ENCODE measurements around the gene UCKL1.
A peak's percentile ranks its signal among the peaks of the same experiment; 100 is the strongest.

The UCKL1 gene

GRCh38 chr20:63969838-63970713 is 13.9 kb upstream of the UCKL1 start, which contains the start of gene ZNF512B:
Gene ZNF512B (minus strand): TSS chr20:63969930. CDS start chr20:63967950, 1,980 bp downstream.
- Histone ChIP-seq H4K20me1 (ENCODE audit: insufficient read depth) (no peaks in the 10 kb centered on the region), H3K79me2 (ENCODE audit: insufficient read depth, low read depth) (peaks cover 15% of the 10 kb centered on the region), H2AFZ (ENCODE audit: low read depth) (peak within 1 kb of the TSS; percentile 50; the same call in 1 of the 2 replicates), H3K9ac (peak within 1 kb of the TSS; percentile 87), H3K27ac (peak within 1 kb of the TSS; percentile 32; the same call in 1 of the 2 replicates), H3K36me3 (ENCODE audit: insufficient read depth) (no peaks in the 10 kb centered on the region), H3K4me2 (peak within 1 kb of the TSS; percentile 97), H3K4me1 (ENCODE audit: low read depth, poor library complexity, severe bottlenecking) (peaks cover 22% of the 10 kb centered on the region), H3K4me3 (IDR thresholded peaks at IDR 0.05; ENCODE audit: insufficient read depth, low read depth, low read length) (no peak within 1 kb of the TSS), H3K27me3 (ENCODE audit: insufficient read depth, low read depth) (peaks cover 11% of the 10 kb centered on the region; the same call in 1 of the 2 replicates)
- no peak for TF ChIP-seq CTCF (conservative IDR thresholded peaks at IDR 0.05; ENCODE audit: low read depth, low read length)

GRCh38 chr20:63968928-63969760 is 12.9 kb upstream of the UCKL1 start:
- Histone ChIP-seq H3K36me3 (ENCODE audit: insufficient read depth) (no peaks in the 10 kb centered on the region), H3K4me1 (ENCODE audit: low read depth, poor library complexity, severe bottlenecking) (peaks cover 21% of the 10 kb centered on the region), H4K20me1 (ENCODE audit: insufficient read depth) (no peaks in the 10 kb centered on the region), H3K4me3 (IDR thresholded peaks at IDR 0.05; ENCODE audit: insufficient read depth, low read depth, low read length) (no peak overlapping the region), H3K79me2 (ENCODE audit: insufficient read depth, low read depth) (peaks cover 15% of the 10 kb centered on the region), H3K9ac (peak overlapping the region; percentile 87), H3K27me3 (ENCODE audit: insufficient read depth, low read depth) (peaks cover 11% of the 10 kb centered on the region; the same call in 1 of the 2 replicates), H2AFZ (ENCODE audit: low read depth) (no peak overlapping the region), H3K27ac (peak overlapping the region; percentile 32; the same call in 1 of the 2 replicates), H3K4me2 (peak overlapping the region; percentile 97)
- TF ChIP-seq CTCF (conservative IDR thresholded peaks at IDR 0.05; ENCODE audit: low read depth, low read length), result no peak

- Histone ChIP-seq H3K4me3 (IDR thresholded peaks at IDR 0.05; ENCODE audit: insufficient read depth, low read depth, low read length) (no peak overlapping the region), H4K20me1 (ENCODE audit: insufficient read depth) (no peaks in the 10 kb centered on the region), H3K4me1 (ENCODE audit: low read depth, poor library complexity, severe bottlenecking) (peaks cover 14% of the 10 kb centered on the region), H3K4me2 (peak overlapping the region; percentile 97), H3K27me3 (ENCODE audit: insufficient read depth, low read depth) (peaks cover 11% of the 10 kb centered on the region; the same call in 1 of the 2 replicates), H3K79me2 (ENCODE audit: insufficient read depth, low read depth) (peaks cover 15% of the 10 kb centered on the region), H3K9ac (peak overlapping the region; percentile 87; the same call in 1 of the 2 replicates), H3K27ac (peak overlapping the region; percentile 32; the same call in 1 of the 2 replicates), H3K36me3 (ENCODE audit: insufficient read depth) (no peaks in the 10 kb centered on the region), H2AFZ (ENCODE audit: low read depth) (no peak overlapping the region)
- no peak for TF ChIP-seq CTCF (conservative IDR thresholded peaks at IDR 0.05; ENCODE audit: low read depth, low read length)
Observed at GRCh38 chr20:63968136-63968927, 12.1 kb upstream of the UCKL1 start.
